B cell (primary cell): Measurements from ENCODE around the gene ALKAL2. TPM values are rescaled to one million over a fixed set of nuclear protein-coding genes. Genes with fewer than 3 reads are reported as not detected.

Experiments
- ATAC-seq: fragments of 200-7000 bp; cut with Tn5 transposase; one replicate; pipeline ENCODE4 v1.10.0; 2021; ENCODE audit warnings: low read depth, mild to moderate bottlenecking, moderate number of reproducible peaks, moderate library complexity
- CTCF ChIA-PET: fragments of 350-600 bp; sonication (Branson Sonifier 250); formaldehyde crosslinking; loops from one replicate; lab custom pipeline; 2021; ENCODE audit warnings: antibody characterized with exemption, inconsistent platforms; lab: Charles Lee
- POLR2A ChIA-PET: fragments of 350-600 bp; sonication (Branson Sonifier 250); formaldehyde crosslinking; loops from one replicate; lab custom pipeline; 2021; ENCODE audit warnings: antibody characterized with exemption; lab: Charles Lee
- DNase-seq: peaks from one replicate; pipeline ENCODE4 v3.0.0; 2013
- H2AFZ ChIP-seq: 2 replicates; pipeline ENCODE4 v1.6.1; 2012; ENCODE audit warnings: mild to moderate bottlenecking, low read depth, low read length; ENCODE audit not compliant: insufficient read depth, poor library complexity, severe bottlenecking
- H3K27ac ChIP-seq, 2 donors: 1 replicate in 1 of 2; 2 replicates in 1 of 2; pipeline ENCODE4 v1.5.1; 2012 to 2013; ENCODE audit warnings: low read length in 2 of 2, mild to moderate bottlenecking in 2 of 2, moderate library complexity in 1 of 2
- H3K27me3 ChIP-seq, 4 experiments: fragments of 200-600 bp in 1 of 4; sonication (generic) in 1 of 4; replicated peaks in 1 of 4; 1 replicate in 2 of 4; 2 replicates in 2 of 4; pipeline versions ENCODE4 v1.6.1 to v1.7.0; 2013 to 2016; ENCODE audit warnings: low read length in 3 of 4, mild to moderate bottlenecking in 2 of 4, mixed read lengths in 1 of 4, moderate library complexity in 1 of 4; ENCODE audit not compliant: insufficient read depth in 4 of 4, control insufficient read depth in 3 of 4; ENCODE audit errors: control extremely low read depth in 1 of 4
- H3K36me3 ChIP-seq, 2 experiments: replicated peaks in 1 of 2; 1 replicate in 1 of 2; 2 replicates in 1 of 2; pipeline versions ENCODE4 v1.6.1 to v1.7.1; 2013; ENCODE audit warnings: low read length in 1 of 2; ENCODE audit not compliant: insufficient read depth in 2 of 2, control insufficient read depth in 1 of 2; ENCODE audit errors: control extremely low read depth in 1 of 2, extremely low read depth in 1 of 2
- H3K4me1 ChIP-seq, 2 donors: fragments of 200-600 bp in 1 of 2; sonication (generic) in 1 of 2; 1 replicate in 1 of 2; 2 replicates in 1 of 2; pipeline versions ENCODE4 v1.5.1 to v1.6.1; 2013 to 2017; ENCODE audit warnings: low read length in 2 of 2; ENCODE audit not compliant: control insufficient read depth in 2 of 2, insufficient read depth in 2 of 2
- H3K4me2 ChIP-seq: replicated peaks from 2 replicates; pipeline ENCODE3; 2012; ENCODE audit warnings: mild to moderate bottlenecking, low read depth, low read length; ENCODE audit not compliant: poor library complexity, severe bottlenecking
- H3K4me3 ChIP-seq, 5 experiments: fragments of 200-600 bp in 1 of 5; sonication (generic) in 1 of 5; 1 replicate in 3 of 5; 2 replicates in 2 of 5; pipeline versions ENCODE4 v1.5.1 to v1.7.0; 2011 to 2016; ENCODE audit warnings: low read length in 4 of 5, mild to moderate bottlenecking in 4 of 5, low read depth in 2 of 5, control low read depth in 1 of 5, moderate library complexity in 1 of 5; ENCODE audit not compliant: insufficient read depth in 1 of 5; ENCODE audit errors: control extremely low read depth in 1 of 5, extremely low read depth in 1 of 5
- H3K79me2 ChIP-seq: fragments of 200-600 bp; sonication (generic); one replicate; pipeline ENCODE4 v1.6.0; 2016; ENCODE audit warnings: low read length; ENCODE audit not compliant: control insufficient read depth, insufficient read depth
- H3K9ac ChIP-seq: fragments of 200-600 bp; sonication (generic); 2 replicates; pipeline ENCODE4 v1.6.1; 2017; ENCODE audit warnings: mild to moderate bottlenecking, low read length, moderate library complexity
- H3K9me3 ChIP-seq, 3 donors: one replicate each; pipeline versions ENCODE4 v1.6.1 to v1.7.1; 2013; ENCODE audit warnings: low read length in 2 of 3; ENCODE audit not compliant: control insufficient read depth in 2 of 3, insufficient read depth in 1 of 3; ENCODE audit errors: control extremely low read depth in 1 of 3
- H4K20me1 ChIP-seq: 2 replicates; pipeline ENCODE4 v1.6.0; 2012; ENCODE audit warnings: mild to moderate bottlenecking, low read length; ENCODE audit not compliant: insufficient read depth, control insufficient read depth, poor library complexity, severe bottlenecking
- H3K27ac Mint-ChIP-seq: one replicate; pipeline ENCODE4 v1.8.0; 2021; ENCODE audit warnings: mixed read lengths
- H3K27me3 Mint-ChIP-seq: one replicate; pipeline ENCODE4 v1.8.0; 2021; ENCODE audit warnings: mixed read lengths
- H3K4me1 Mint-ChIP-seq: one replicate; pipeline ENCODE4 v1.8.0; 2021; ENCODE audit warnings: mixed read lengths
- H3K4me3 Mint-ChIP-seq: one replicate; pipeline ENCODE4 v1.8.0; 2021; ENCODE audit warnings: mixed read lengths
- H3K9me3 Mint-ChIP-seq: one replicate; pipeline ENCODE4 v1.8.0; 2022; ENCODE audit warnings: mixed read lengths; ENCODE audit not compliant: insufficient read depth
- CTCF ChIP-seq: fragments of 200-600 bp; IDR thresholded peaks from one replicate; pipeline ENCODE4 v1.8.0; 2022; ENCODE audit warnings: antibody characterized with exemption, mild to moderate bottlenecking
- EZH2 ChIP-seq: IDR thresholded peaks from 2 replicates; pipeline ENCODE4 v1.6.1; 2012; ENCODE audit warnings: borderline replicate concordance, low read depth, mild to moderate bottlenecking, moderate library complexity, low read length; ENCODE audit not compliant: insufficient read depth, poor library complexity, severe bottlenecking
- WGBS: methylation state at CpG from one replicate; pipeline ENCODE4 v1.1.5; 2013; ENCODE audit warnings: missing lambda C conversion rate; ENCODE audit not compliant: insufficient coverage; 5-methylcytosine and 5-hydroxymethylcytosine counted together
- intact Hi-C: fragments of 100-400 bp; cut with micrococcal nuclease; formaldehyde crosslinking; loops from one replicate; pipeline ENCODE4 v1.10.0; 2022
- polyA plus RNA-seq: library from polyadenylated mRNA; depleted of rRNA; stranded (reverse); fragments of >200 nt; gene quantifications from 2 replicates; pipeline ENCODE4 v1.2.3, GENCODE V29; 2012
- total RNA-seq, 2 donors: library from RNA; stranded (reverse); fragments of 120-200 nt in 1 of 2; gene quantifications; 1 replicate in 1 of 2; 2 replicates in 1 of 2; pipeline versions ENCODE4 v1.2.3 to v1.2.4, GENCODE V29; 2013 to 2022

Gene ALKAL2
- total and polyA plus RNA-seq, 2 donors (not counting 1 experiment from before 2014, with no cell fraction given), result 0.79 to 5.3 TPM

- Histone ChIP-seq H3K9me3 (peaks cover 0 to 7% (median 0%) of the 10 kb centered on the region in 3 donors), H3K4me1 (no peaks in the 10 kb centered on the region), H3K27ac (no peak overlapping the region), H4K20me1 (no peaks in the 10 kb centered on the region), H3K4me2 (no peak overlapping the region), H3K79me2 (no peaks in the 10 kb centered on the region), H3K9ac (no peak overlapping the region), H3K36me3 (no peaks in the 10 kb centered on the region), H2AFZ (no peak overlapping the region), H3K27me3 (peaks cover 0 to 7% (median 4%) of the 10 kb centered on the region in 4 experiments), H3K4me3 (no peak overlapping the region)
- H3K27me3 Mint-ChIP-seq, result peaks cover 39% of the 10 kb centered on the region
- ChIA-PET CTCF (no interaction called here), POLR2A (no interaction called here)
- H3K4me1 Mint-ChIP-seq, result no peaks in the 10 kb centered on the region
- peaks cover 2% of the 10 kb centered on the region for H3K9me3 Mint-ChIP-seq
- TF ChIP-seq EZH2 (no peak), CTCF (no peak)
- WGBS, result 90% methylated on average over 2 of the region's 3 CpGs
- no peak overlapping the region for H3K27ac Mint-ChIP-seq
- no peak overlapping the region for H3K4me3 Mint-ChIP-seq
- no peak for DNase-seq
- intact Hi-C loops, result no loop called here
- ATAC-seq, result no peak
Measured at GRCh38 chr2:296354-296753, 8.5 kb upstream of the ALKAL2 start.

- Mint-ChIP-seq H3K4me1 (peaks cover 1% of the 10 kb centered on the region), H3K27ac (no peak overlapping the region), H3K4me3 (no peak overlapping the region), H3K27me3 (peaks cover 41% of the 10 kb centered on the region), H3K9me3 (peaks cover under 1% of the 10 kb centered on the region)
- no peak overlapping the region for H3K27ac ChIP-seq
- no peak for TF ChIP-seq EZH2
- no peak for TF ChIP-seq CTCF
- H3K36me3 ChIP-seq, result no peaks in the 10 kb centered on the region
- peaks cover 0 to 13% (median 10%) of the 10 kb centered on the region in 4 experiments for H3K27me3 ChIP-seq
- no peak overlapping the region for H3K4me2 ChIP-seq
- H3K4me3 ChIP-seq, result no peak overlapping the region
- H4K20me1 ChIP-seq, result no peaks in the 10 kb centered on the region
- DNase-seq (no peak), ATAC-seq (no peak)
- H2AFZ ChIP-seq, result no peak overlapping the region
- POLR2A ChIA-PET, result no interaction called here
- intact Hi-C loops, result no loop called here
- H3K79me2 ChIP-seq, result no peaks in the 10 kb centered on the region
- H3K9ac ChIP-seq, result no peak overlapping the region
- H3K9me3 ChIP-seq, result peaks cover 0 to 7% (median 0%) of the 10 kb centered on the region in 3 donors
- CTCF ChIA-PET, result no interaction called here
- peaks cover under 1 to 1% of the 10 kb centered on the region in 2 donors for H3K4me1 ChIP-seq
- WGBS, result 92% methylated on average over 2 of the region's 5 CpGs
Measured at GRCh38 chr2:295090-295489, 7.2 kb upstream of the ALKAL2 start.
